DOHH2 (cell line): ENCODE data around the gene KLRC2.
A peak's percentile ranks its signal among the peaks of the same experiment; 100 is the strongest.
"Not testable (repeated sequence)": the region's sequence is repeated elsewhere in the genome, so short reads cannot be mapped to it uniquely, and the experiment has no call there.

Experiments
- H3F3A ChIP-seq: fragments of 200-600 bp; sonication (generic), shearing (Covaris generic); 2 replicates; pipeline ENCODE4 v1.6.0; 2016; ENCODE audit warnings: antibody characterized with exemption, mild to moderate bottlenecking; ENCODE audit not compliant: control insufficient read depth, insufficient read depth
- H3K27ac ChIP-seq: fragments of 200-600 bp; sonication (generic); 2 replicates; pipeline ENCODE4 v1.5.1; 2014; ENCODE audit warnings: low read depth, mild to moderate bottlenecking, low read length, moderate library complexity
- H3K27me3 ChIP-seq: fragments of 200-600 bp; sonication (generic); 2 replicates; pipeline ENCODE4 v1.6.1; 2014; ENCODE audit warnings: mild to moderate bottlenecking, low read length, mixed read lengths; ENCODE audit not compliant: control insufficient read depth
- H3K36me3 ChIP-seq: fragments of 200-600 bp; sonication (generic); 2 replicates; pipeline ENCODE4 v1.6.1; 2014; ENCODE audit warnings: mild to moderate bottlenecking, low read length, moderate library complexity, mixed read lengths; ENCODE audit not compliant: control insufficient read depth
- H3K4me1 ChIP-seq: fragments of 200-600 bp; sonication (generic); 2 replicates; pipeline ENCODE4 v1.6.1; 2014; ENCODE audit warnings: mild to moderate bottlenecking, low read length, mixed read lengths; ENCODE audit not compliant: control insufficient read depth
- H3K4me2 ChIP-seq: fragments of 200-600 bp; sonication (generic); 2 replicates; pipeline ENCODE4 v1.6.0; 2014; ENCODE audit warnings: mild to moderate bottlenecking, low read length, moderate library complexity
- H3K4me3 ChIP-seq: fragments of 200-600 bp; sonication (generic); 2 replicates; pipeline ENCODE4 v1.5.1; 2014; ENCODE audit warnings: mild to moderate bottlenecking, low read length, mixed read lengths
- H3K79me2 ChIP-seq: fragments of 200-600 bp; sonication (generic); 2 replicates; pipeline ENCODE4 v1.6.1; 2014; ENCODE audit warnings: mild to moderate bottlenecking, low read length, mixed read lengths; ENCODE audit not compliant: control insufficient read depth
- H3K9me2 ChIP-seq: fragments of 200-600 bp; sonication (generic); replicated peaks from 2 replicates; pipeline ENCODE4 v1.6.1; 2014; ENCODE audit warnings: mild to moderate bottlenecking, low read length, mixed read lengths; ENCODE audit not compliant: control insufficient read depth
- H3K9me3 ChIP-seq: fragments of 200-600 bp; sonication (generic); 2 replicates; pipeline ENCODE4 v1.6.1; 2014; ENCODE audit warnings: antibody characterized with exemption, low read length, mixed read lengths; ENCODE audit not compliant: control insufficient read depth, insufficient read depth
- H4K20me1 ChIP-seq: fragments of 200-600 bp; sonication (generic); 2 replicates; pipeline ENCODE4 v1.6.0; 2014; ENCODE audit warnings: low read depth, mild to moderate bottlenecking, antibody characterized with exemption, low read length, moderate library complexity; ENCODE audit not compliant: control insufficient read depth, insufficient read depth
- EZH2phosphoT487 ChIP-seq: fragments of 200-600 bp; sonication (generic); IDR thresholded peaks from 2 replicates; pipeline ENCODE4 v1.6.1; 2017; ENCODE audit warnings: borderline replicate concordance, mild to moderate bottlenecking, antibody characterized with exemption, low read length, moderate library complexity, mixed read lengths
- TF ChIP-seq, protein P1 (sequence below): fragments of 200-600 bp; sonication (generic); IDR thresholded peaks from one replicate; pipeline ENCODE4 v1.5.1; 2014; ENCODE audit warnings: antibody characterized with exemption, mild to moderate bottlenecking, low read depth, low read length; ENCODE audit not compliant: poor library complexity, severe bottlenecking

Gene KLRC2

DNA sequence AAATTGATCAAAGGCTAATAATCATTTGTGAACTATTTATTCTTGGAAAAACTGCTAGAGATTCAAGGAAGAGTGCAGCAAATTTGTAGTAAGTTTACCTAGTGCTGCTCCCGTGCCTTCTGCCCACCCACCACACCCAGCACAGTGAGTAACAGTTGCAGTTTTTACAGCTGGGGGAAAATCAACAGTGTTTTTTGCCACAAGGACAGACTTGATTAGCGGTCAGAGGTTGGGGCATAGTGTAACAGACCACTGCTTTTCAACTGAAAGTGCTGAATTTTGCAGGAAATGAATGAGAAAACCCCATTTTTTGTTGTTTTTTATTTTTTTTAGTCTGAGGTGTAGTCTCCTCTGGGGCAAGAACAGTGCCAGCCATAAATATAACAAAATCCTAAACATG, 38.5 kb downstream of the KLRC2 start:
- Histone ChIP-seq H3K4me3 (no peak overlapping the region), H3K79me2 (no peaks in the 10 kb centered on the region), H3K9me2 (no peaks in the 10 kb centered on the region), H3K4me1 (peaks cover 19% of the 10 kb centered on the region), H3K9me3 (no peaks in the 10 kb centered on the region; the same call in 1 of the 2 replicates), H4K20me1 (no peaks in the 10 kb centered on the region), H3K27ac (no peak overlapping the region), H3K4me2 (no peak overlapping the region), H3K27me3 (no peaks in the 10 kb centered on the region), H3K36me3 (peaks cover 4% of the 10 kb centered on the region; the same call in 1 of the 2 replicates), H3F3A (no peaks in the 10 kb centered on the region)
- TF ChIP-seq, protein P1, sequence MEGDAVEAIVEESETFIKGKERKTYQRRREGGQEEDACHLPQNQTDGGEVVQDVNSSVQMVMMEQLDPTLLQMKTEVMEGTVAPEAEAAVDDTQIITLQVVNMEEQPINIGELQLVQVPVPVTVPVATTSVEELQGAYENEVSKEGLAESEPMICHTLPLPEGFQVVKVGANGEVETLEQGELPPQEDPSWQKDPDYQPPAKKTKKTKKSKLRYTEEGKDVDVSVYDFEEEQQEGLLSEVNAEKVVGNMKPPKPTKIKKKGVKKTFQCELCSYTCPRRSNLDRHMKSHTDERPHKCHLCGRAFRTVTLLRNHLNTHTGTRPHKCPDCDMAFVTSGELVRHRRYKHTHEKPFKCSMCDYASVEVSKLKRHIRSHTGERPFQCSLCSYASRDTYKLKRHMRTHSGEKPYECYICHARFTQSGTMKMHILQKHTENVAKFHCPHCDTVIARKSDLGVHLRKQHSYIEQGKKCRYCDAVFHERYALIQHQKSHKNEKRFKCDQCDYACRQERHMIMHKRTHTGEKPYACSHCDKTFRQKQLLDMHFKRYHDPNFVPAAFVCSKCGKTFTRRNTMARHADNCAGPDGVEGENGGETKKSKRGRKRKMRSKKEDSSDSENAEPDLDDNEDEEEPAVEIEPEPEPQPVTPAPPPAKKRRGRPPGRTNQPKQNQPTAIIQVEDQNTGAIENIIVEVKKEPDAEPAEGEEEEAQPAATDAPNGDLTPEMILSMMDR, result no peak
- no peak for TF ChIP-seq EZH2phosphoT487

DNA sequence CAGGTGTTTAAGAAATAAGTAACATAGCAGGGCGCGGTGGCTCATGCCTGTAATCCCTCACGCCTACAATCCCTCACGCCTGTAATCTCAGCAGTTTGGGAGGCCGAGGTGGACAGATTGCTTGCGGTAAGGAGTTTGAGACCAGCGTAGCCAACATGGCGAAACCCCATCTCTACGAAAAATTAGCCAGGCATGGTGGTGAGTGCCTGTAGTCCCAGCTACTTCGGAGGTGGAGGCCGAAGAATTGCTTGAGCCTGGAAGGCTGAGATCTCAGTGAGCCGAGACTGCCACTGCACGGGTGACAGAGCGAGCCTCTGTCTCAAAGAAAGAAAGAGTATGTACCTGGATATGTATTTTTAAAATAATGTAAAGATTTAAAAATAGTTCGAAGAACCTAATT, 39.6 kb downstream of the KLRC2 start:
- H3K4me2 ChIP-seq, H3K27ac ChIP-seq, H3K9me2 ChIP-seq, H3K9me3 ChIP-seq, H3K79me2 ChIP-seq, H4K20me1 ChIP-seq, H3F3A ChIP-seq, H3K4me3 ChIP-seq, H3K27me3 ChIP-seq, H3K36me3 ChIP-seq: not testable (repeated sequence)
- peaks cover 19% of the 10 kb centered on the region for H3K4me1 ChIP-seq

DNA sequence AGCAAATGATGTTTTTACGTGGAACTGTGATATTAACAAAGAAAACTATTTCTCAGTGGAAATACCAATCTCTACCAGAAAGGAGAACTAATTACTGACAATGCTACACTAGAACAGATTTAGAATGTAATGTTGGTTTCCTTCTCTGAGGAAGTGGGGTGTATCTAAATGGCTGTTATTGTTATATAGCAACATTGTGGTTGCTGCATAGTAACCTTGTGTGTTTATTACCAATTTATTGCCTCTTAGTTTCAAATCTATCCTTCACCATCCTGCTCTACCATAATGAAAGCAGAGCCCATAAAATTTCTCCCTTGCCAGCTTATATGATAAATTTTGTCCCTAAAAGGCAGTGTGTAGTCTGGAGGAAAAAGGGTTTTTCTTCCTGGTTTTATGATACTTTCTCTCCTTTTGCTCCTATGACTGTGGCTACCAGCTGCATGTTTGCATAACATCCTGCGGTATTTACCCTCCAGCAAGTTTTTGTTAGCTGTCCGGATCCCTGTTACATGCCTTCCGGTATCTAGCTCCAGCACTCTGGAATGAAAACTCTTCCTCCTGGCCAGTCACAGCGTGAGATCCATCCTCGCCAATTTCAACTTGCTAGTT, 40.3 kb downstream of the KLRC2 start:
- H3K27me3 ChIP-seq, result no peaks in the 10 kb centered on the region
- no peak overlapping the region for H3K4me3 ChIP-seq
- peaks cover 4% of the 10 kb centered on the region; the same call in 1 of the 2 replicates for H3K36me3 ChIP-seq
- H3K4me2 ChIP-seq, result peak overlapping the region; percentile 29
- H3K79me2 ChIP-seq, result no peaks in the 10 kb centered on the region
- H4K20me1 ChIP-seq, result no peaks in the 10 kb centered on the region
- no peaks in the 10 kb centered on the region for H3K9me2 ChIP-seq
- no peaks in the 10 kb centered on the region; the same call in 1 of the 2 replicates for H3K9me3 ChIP-seq
- TF ChIP-seq, protein P1, result no peak
- TF ChIP-seq EZH2phosphoT487, result no peak
- no peak overlapping the region for H3K27ac ChIP-seq
- H3K4me1 ChIP-seq, result peaks cover 19% of the 10 kb centered on the region
- no peaks in the 10 kb centered on the region for H3F3A ChIP-seq

DNA sequence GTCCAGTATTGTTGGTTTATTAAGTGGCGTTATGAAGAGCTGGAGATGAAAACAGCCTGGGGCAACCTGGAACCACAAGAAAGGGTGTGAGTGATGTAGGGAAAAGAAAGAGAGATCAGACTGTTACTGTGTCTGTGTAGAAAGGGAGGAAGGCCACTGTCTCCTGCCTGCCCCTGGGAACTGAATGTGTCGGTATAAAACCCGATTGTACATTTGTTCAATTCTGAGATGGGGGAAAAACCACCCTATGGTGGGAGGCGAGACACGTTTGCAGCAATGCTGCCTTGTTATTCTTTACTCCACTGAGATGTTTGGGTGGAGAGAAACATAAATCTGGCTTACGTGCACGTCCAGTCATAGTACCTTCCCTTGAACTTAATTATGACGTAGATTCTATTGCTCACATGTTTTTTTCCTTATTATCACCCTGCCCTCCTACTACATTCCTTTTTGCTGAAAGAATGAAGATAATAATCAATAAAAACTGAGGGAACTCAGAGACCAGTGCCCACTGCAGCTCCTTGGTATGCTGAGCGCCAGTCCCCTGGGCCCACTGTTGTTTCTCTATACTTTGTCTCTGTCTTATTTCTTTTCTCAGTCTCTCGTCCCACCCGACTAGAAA, 41.2 kb downstream of the KLRC2 start:
- not testable (repeated sequence) for H3K36me3 ChIP-seq, H3K4me2 ChIP-seq, H3K4me3 ChIP-seq, H3K79me2 ChIP-seq, H4K20me1 ChIP-seq, H3K9me2 ChIP-seq, H3K27me3 ChIP-seq, H3K9me3 ChIP-seq, H3F3A ChIP-seq, H3K27ac ChIP-seq
- peaks cover 25% of the 10 kb centered on the region for H3K4me1 ChIP-seq
